HG03432 (cell line): ENCODE measurements around the gene COL11A2.
"Not testable (repeated sequence)": the region's sequence is repeated elsewhere in the genome, so short reads cannot be mapped to it uniquely, and the experiment has no call there.

Experiments
- ATAC-seq: cut with Tn5 transposase; IDR thresholded peaks from one replicate; pipeline ENCODE4 v1.9.1; 2021; ENCODE audit warnings: mild to moderate bottlenecking, moderate library complexity; ENCODE audit not compliant: unreplicated experiment

Gene COL11A2

DNA sequence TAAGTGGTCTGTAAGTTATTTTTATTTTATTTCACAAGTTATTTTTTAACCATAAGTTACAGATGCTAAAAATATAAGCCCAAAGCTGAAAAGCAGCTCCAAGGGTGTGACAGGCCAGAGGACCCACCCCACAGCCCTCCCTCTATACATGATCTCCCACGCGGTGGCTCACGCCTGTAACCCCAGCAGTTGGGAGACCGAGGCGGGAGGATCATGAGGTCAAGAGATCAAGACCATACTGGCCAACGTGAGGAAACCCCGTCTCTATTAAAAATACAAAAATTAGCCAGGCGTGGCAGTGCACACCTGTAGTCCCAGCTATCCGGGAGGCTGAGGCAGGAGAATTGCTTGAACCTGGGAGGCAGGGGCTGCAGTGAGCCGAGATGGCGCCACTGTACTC is 32.2 kb downstream of the COL11A2 start:
- no peak for ATAC-seq

DNA sequence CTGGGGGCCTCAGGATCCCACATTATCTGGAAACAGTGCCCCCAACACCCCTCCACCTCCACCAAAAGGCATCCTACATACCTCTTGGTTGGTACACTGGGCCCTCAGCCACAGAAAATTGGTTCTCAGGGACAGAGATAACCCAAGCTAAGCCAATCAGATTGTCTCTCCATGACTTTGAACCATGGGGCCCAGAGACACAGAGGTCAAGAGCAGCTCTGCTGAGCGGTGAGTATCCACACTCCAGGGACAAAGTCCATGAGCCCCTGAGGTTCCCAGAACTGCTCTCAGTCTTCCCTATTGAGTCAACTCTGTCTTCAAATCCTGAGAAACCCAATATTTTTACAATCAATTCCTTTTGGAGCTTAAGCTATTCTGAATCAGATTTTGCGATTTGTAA is 35.3 kb downstream of the COL11A2 start:
- ATAC-seq: no peak

DNA sequence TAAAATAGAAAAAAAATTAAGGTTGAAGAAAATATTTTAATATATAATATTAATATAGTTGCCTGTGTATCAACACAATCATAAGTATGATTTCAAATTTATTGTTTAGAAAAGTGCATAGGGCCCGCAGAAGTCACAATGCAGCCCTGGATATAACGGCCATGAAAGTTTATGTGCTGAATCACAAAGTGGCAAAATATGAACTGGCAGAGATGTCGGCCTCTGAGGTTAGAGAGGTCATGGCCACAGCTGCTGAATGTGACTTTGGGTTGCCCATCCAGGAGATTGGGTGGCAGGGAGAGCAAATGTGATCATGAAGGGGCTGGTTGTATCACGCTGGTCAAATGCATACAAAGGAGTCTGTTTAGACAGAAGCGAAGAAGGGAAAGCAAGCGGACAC is 35.7 kb downstream of the COL11A2 start:
- no peak for ATAC-seq

DNA sequence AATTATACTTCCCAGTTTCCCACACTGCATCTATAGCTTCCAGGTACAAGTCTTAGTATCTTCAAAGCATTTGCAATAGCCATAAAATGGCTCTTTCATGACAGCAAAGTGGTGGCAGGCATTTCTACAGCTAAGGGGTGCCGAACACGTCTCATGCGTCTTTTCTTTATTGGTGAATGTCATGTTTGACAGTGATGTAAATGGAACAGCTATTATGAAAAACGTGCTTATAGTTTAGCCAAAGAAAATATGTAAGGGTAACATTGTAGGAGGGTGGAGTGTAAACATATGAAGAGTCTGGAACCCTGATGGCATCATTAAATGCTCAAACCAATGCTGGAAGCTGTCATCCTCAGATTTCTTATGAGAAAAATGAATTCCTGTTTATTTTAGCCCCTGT is 37.9 kb downstream of the COL11A2 start:
- no peak for ATAC-seq

DNA sequence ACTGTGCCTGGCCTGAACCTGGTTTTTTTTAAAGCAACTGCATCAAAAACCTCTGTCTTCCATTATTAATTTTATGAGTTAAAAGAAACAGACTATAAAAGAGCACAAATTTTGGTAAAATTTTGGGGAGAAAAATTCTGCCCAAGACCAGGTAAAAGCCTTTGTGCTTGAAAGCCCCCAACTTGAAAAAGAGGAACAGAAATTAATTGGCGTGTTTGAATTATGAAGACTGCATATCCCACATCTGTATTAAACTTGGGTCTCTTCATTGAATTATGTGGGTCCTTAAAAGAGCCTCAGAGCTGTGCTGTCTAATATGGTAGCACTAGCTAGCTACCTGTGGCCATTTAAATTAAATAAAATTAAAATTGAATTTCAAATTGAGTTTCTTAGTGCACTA is 41.2 kb downstream of the COL11A2 start:
- ATAC-seq: no peak

DNA sequence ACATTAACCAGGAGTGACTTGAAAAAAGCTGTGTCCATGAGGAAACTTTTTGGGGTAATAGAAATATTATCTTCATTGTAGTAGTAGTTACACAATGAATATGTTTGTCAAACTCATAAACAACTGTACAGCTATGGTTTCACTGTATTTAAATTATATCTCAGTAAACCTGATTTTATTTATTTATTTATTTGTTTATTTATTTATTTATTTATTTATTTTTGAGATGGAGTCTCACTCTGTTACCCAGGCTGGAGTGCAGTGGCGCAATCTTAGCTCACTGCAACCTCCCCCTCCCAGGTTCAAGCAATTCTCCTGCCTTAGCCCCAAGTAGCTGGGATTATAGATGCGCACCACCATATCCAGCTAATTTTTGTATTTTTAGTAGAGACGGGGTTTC is 41.7 kb downstream of the COL11A2 start:
- not testable (repeated sequence) for ATAC-seq

DNA sequence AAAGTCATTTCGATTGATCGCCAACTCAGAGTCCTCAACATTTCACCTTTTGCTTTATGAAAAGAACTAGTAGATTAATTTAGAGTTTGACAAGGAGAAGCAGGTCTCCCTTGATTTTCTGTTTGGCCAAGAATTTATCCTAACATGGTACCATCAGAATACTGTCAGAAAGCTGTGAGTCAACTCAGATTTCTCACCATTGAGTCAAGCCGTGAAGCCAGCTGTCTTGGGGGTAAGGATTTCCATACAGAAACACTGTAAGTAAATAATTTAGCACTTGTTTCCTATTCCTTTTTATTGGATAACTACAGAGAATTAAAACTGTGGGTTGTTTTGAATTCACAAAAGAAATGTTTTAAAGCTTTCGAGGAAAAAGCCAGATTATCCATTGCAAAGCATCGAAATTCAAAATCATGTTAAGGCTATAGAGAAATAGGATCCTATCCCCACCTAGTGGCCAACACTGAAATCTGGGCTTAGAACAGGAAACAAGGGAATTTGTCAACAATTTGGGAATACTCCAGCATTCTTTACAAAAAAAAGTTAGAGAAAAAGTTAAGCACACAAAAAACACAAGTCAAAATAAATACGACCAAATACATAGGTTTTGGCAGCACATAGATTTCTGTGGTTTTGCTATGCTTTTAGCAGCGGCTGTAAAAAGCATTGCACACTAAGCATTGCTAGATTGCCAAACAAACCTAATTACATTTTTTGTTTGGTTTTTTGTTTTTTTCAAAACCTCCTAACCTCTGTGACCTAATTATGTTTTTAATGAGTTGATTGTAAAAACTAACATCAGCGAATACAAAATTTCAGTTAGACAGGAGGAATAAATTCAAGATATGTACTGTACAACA is 44.2 kb downstream of the COL11A2 start:
- ATAC-seq: no peak

GRCh38 chr6:33144373-33144772 is 47.9 kb downstream of the COL11A2 start:
- no peak for ATAC-seq

DNA sequence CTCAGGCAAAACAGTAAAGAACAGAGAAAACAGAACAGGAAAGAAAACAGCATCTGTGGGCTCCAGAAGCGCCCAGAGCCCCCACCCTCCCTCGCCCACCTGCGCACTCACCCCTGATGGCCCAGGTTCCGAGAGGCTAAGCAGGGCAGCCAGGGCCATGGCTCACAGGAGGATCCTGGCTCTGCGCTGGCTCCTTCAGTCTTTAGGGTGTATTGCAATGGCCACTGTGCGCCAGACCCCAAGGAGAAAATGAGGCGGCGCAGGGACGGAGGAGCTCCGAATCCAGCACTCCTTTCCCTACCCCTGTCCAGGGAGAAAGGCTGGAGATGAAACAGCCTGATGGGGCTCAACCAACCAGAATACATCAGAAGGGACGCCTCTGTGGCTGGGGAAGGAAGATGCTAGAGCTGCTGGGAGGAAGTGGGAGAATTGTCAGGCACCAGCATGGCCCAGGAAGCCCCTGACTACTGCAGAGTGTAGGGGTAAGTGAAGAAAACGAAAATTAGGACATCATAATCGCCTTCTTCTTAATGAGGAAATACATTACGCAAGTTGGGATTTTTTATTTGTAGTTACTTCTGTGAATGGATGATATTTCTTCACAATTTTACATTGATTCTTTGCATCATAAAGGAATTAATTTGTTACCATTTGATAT is 49.0 kb downstream of the COL11A2 start:
- ATAC-seq: no peak

DNA sequence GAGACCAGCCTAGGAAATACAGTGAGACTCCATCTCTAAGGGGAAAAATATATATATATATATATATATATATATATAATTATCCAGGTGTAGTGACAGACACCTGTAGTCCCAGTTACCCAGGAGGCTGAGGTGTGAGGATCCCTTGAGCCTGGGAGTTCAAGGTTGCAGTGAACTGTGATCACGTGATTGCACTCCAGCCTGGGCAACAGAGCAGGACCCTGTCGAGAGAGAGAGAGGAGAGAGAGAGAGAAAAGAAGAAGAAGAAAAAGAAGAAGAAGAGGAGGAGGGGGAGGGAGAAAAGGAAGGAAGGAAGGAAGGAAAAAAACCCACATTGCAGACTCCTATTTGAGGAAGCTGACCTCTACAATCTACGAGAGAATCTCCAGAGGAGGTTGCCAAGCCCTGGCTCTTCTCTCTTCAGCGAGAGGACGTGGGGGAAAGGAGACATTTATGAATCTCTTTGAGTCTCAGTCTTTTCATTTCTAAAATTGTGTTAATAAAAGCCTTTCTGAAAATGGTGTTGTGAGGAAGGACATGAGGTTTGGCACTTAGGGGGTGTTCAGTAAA is 49.7 kb downstream of the COL11A2 start:
- no peak for ATAC-seq

- no peak for ATAC-seq
These were observed 51.7 kb downstream of the COL11A2 start for GRCh38 chr6:33140556-33140955.

DNA sequence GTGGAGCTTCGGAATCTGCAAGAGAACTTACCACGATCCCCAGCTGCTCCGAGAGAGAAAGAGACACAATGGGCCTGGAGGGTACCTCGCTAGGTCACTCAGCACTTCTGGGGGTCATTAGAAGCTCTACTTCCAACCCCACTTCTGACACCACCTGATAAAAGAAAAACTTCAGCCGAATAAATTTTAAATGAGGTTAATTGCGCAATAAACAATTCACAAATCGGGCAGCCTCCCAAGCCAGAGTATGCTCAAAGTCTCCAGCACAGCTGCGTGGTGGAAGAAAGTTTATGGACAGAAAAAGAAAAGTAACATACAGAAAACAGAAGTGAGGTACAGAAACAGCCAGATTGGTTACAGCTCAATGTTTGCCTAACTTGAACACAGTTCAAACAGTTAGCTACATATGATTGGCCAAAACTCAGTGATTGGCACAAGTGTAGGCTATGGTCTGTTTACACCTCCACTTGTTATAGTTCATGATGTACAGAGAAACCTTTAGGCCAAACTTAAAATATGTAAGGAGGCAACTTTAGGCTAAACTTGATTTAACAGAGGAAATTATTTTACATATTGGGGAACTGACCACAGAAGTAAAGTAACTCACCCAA is 52.6 kb downstream of the COL11A2 start:
- no peak for ATAC-seq

- no peak for ATAC-seq
These were observed 55.9 kb downstream of the COL11A2 start for GRCh38 chr6:33136310-33136900.

DNA sequence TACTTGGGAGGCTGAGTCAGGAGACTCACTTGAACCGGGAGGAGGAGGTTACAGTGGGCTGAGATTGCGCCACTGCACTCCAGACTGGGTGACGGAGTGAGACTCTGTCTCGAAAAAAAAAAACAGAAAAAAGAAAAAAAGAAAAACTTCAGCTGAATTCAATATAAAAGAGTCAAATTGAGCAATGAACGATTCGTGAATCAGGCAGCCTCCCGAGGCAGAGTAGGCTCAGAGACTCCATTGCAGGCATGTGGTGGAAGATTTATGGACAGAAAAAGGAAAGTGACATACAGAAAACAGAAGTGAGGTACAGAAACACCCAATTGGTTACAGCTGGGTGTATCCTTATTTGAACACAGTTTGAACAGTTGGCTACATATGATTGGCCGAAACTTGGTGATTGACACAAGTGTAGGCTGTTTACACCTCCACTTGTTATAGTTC is 60.2 kb downstream of the COL11A2 start:
- no peak for ATAC-seq

- no peak for ATAC-seq
These were observed 63.9 kb downstream of the COL11A2 start for GRCh38 chr6:33128318-33128717.

DNA sequence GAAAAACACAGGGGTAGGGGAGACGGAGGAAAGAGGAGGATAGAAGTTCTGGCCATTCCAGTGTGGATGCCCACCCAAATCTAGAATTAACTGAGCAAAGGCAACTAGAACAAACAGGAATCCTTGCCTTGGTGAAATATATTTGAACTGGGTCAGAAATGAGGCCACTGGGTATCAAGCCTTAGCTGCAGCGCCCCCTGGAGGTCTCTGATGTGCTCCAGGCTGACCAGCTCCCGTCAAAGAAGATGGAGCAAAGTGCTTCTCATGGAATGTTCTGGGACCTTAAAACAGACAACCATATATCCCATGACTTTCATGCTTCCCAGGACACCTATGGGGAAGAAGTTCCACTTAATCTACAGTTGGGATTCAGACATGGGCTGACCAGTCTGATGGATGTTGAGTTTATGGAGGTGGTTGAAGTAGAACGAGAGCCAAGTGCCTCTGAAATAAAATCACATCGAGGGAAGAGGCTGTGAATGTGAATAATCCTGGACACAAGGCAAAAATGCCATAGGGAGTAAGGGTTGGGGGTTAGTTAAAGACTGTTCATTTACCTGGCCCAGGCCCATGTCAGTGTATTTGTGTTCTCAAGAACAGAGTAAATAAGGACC is 66.1 kb downstream of the COL11A2 start:
- no peak for ATAC-seq

DNA sequence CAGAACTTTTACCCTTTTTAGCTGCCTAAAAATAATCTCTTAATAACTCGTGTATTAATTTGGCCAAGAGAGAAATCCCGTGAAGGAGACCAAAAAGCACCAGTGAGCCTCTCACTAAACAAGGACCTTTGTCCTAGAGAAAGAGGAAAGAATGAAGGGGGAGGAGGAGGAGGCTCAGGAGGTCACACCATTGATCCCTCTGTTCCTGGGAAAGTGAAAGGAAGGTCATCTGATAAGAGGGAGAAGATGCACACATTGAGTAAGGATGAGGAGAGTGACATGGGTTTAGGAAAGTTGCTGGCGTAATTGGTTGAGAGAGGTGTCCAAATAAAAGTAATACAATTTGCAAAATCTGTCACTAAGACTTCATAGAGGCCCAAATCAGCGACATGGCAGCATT is 67.3 kb downstream of the COL11A2 start:
- no peak for ATAC-seq

GRCh38 chr6:33124525-33124901 is 67.8 kb downstream of the COL11A2 start:
- no peak for ATAC-seq

DNA sequence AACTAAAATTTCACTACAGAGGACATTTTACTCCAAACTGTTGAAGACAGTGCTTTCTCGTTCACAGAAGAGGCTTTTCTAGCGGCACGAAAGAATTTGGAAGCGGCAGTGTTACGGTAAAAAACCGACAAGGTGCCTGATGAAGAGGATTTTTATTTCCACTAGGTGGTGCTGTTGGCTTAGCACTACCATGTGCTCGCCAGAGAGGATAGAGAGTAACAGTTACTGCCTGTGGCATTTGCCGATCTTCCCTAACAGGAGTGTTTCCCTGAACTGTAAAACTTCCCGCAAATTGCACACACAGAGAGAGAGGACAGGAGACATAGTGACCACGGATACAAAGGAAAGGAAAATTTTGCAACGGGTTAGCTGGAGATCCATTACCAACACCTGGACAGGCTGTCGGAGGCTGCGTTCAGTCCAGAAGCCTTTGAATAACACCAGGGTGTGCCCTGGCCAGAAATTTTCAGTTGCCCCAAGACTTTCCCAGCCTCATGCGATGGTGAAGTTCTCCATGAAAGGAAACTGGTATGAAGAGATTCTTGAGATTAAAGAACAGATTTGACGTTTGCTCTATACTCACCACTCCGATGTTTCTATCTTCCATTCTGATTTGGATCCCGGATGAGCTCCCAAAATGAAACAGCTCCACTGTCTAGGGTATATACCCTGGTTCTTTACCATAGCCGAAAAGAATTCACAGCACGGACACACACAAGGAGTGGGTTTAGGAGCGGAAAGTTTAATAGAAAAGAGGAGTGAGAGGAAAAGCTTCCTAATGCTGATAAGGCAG is 68.3 kb downstream of the COL11A2 start:
- ATAC-seq: no peak

DNA sequence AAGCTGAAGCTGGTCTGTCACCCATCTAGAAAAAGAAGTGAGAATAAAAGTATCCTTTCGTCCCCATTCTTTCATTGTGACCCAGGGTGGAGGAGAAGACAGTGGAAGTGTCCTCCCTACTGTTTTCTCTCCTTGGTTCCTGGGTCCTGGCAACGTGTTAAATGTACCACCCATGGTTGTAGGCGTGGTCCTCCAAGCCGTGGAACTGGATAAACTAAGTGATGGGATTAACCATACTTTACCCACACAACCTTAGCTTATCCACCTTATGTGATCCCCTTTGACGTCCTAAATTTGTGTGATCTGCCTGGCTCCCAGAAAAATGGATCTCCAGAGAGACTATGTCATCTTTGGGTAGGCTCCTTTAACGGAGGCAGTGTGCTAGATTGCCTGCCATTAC is 69.1 kb downstream of the COL11A2 start:
- no peak for ATAC-seq
